Activated T-helper 2 cell treated with anti-CD3 and anti-CD28 coated beads, Interferon-gamma antibody, Interleukin-2, Interleukin-4, amounts not matched to agents 10 μg/mL and 5 μg/mL and 100 μg/mL, durations not matched to agents 14 hours and 24 hours and 36 hours (primary cell): Measurements from ENCODE around the gene BICC1. TPM values are rescaled to one million over a fixed set of nuclear protein-coding genes. Genes with fewer than 3 reads are reported as not detected.

Source experiments
- DNase-seq: peaks from one replicate; pipeline ENCODE4 v3.0.0; 2021; ENCODE audit warnings: low spot score
- H3K27ac Mint-ChIP-seq: one replicate; pipeline ENCODE4 v1.8.0; 2021; ENCODE audit warnings: mixed read lengths
- H3K27me3 Mint-ChIP-seq: one replicate; pipeline ENCODE4 v1.8.0; 2021; ENCODE audit warnings: low read depth, mixed read lengths
- H3K36me3 Mint-ChIP-seq: one replicate; pipeline ENCODE4 v1.8.0; 2021; ENCODE audit warnings: low read depth, mixed read lengths
- H3K4me1 Mint-ChIP-seq: one replicate; pipeline ENCODE4 v1.8.0; 2021; ENCODE audit warnings: low read depth, mixed read lengths
- H3K4me3 Mint-ChIP-seq: one replicate; pipeline ENCODE4 v1.8.0; 2021; ENCODE audit warnings: low read depth, mild to moderate bottlenecking, moderate library complexity, mixed read lengths
- H3K9me3 Mint-ChIP-seq: one replicate; pipeline ENCODE4 v1.8.0; 2021; ENCODE audit warnings: mixed read lengths
- intact Hi-C: fragments of 100-400 bp; cut with micrococcal nuclease; formaldehyde crosslinking; loops from one replicate; pipeline ENCODE4 v1.15.1; 2023
- total RNA-seq: library from RNA; stranded (reverse); gene quantifications from 2 replicates; pipeline ENCODE4 v1.2.3, GENCODE V29; 2022

Gene BICC1
- total RNA-seq, 1 donor from 2014 or later, result 0.11 TPM

DNA sequence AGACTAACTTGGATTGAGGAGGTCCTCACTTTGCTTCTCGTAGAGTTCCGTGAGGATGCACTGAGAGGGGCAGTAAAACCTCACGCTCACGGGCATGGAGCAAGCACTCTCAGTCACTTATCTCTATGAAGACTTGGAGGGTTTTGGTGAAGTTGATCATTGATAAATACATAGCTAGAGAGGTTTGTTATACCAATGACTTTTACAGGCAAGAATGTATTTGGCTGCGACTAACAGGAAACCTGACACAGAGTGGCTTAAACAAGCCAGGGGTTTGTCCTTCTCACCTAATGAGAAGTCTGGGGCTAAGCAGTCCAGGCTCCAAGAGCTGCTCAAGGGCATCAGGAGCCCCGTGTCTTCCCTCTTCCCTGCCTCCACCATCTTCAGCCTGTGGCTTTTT is 6.1 kb downstream of the BICC1 start:
- no peak overlapping the region for H3K4me3 Mint-ChIP-seq
- H3K27me3 Mint-ChIP-seq, result peaks cover 32% of the 10 kb centered on the region
- no peak overlapping the region for H3K27ac Mint-ChIP-seq
- peaks cover 10% of the 10 kb centered on the region for H3K4me1 Mint-ChIP-seq
- intact Hi-C loops, result loop anchor here (10.0 kb wide), 2 partner anchors 134 to 234 kb away; partner anchors contain the start of gene TFAM
- H3K9me3 Mint-ChIP-seq, result no peaks in the 10 kb centered on the region
- DNase-seq, result no peak
- H3K36me3 Mint-ChIP-seq, result no peaks in the 10 kb centered on the region

DNA sequence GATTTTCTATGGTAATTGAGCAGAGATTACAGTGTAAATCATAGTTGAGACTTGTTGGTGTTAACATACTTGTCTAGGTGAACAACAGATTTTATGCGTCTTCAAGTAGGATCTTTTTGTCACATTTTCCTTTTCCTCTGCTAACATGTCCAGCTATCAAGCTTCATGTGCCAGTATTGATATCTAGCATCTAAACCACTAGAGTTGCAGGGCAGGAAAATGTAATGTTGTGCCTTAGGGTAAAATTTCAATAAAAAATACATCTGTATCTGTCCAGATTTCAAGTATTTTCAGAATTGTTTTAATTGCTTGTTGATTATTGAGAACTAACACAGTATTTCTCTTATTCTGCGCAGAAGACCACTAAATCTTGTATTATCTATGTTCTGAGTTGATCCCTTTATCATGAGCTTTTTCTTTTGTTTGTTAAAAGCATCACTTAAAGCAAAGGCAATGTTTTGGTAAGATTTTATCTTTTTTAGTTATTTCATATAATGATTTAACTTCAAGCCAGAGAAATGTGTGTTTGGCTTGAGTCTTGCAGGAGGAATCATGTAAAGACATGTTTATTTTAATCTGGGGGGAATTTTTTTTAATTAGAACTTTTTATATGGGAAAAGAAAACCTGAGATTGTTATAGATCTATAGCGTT is 16.5 kb downstream of the BICC1 start:
- DNase-seq, result no peak
- Mint-ChIP-seq H3K27ac (no peak overlapping the region), H3K36me3 (no peaks in the 10 kb centered on the region), H3K27me3 (no peaks in the 10 kb centered on the region), H3K9me3 (no peaks in the 10 kb centered on the region), H3K4me3 (no peak overlapping the region), H3K4me1 (peaks cover 4% of the 10 kb centered on the region)
- intact Hi-C loops, result no loop called here

DNA sequence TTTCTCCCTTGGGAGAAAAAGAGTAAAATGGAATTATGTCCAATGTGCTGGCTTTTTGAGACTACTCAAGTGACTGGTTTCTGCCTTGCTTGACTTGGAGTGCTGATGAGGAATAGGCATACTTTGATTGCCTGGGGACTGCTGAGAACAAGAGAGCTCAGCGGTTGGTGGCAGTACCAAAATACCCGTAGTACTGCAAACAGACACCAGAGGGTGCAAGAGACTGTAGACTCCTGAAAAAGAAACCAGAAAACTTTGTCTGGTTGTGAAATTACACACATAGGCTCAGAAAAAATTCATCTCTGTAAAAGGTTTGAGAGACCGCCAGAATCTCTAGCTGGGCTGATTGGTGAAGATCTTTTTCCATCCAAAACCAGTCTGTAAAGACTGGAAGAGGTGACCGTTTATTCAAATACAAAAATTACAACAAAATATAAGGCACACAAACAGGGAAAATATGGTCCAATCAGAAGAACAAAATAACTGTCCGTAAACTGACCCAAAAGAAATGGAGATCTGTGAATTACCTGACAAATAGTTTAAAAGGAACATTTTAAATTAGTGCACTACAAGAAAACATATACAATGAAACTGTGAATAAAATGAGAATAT is 18.5 kb downstream of the BICC1 start:
- no peak overlapping the region for H3K27ac Mint-ChIP-seq
- peaks cover 4% of the 10 kb centered on the region for H3K4me1 Mint-ChIP-seq
- H3K27me3 Mint-ChIP-seq, result no peaks in the 10 kb centered on the region
- H3K4me3 Mint-ChIP-seq, result no peak overlapping the region
- H3K9me3 Mint-ChIP-seq, result no peaks in the 10 kb centered on the region
- peak; percentile 14 for DNase-seq
- no peaks in the 10 kb centered on the region for H3K36me3 Mint-ChIP-seq
- intact Hi-C loops, result no loop called here

DNA sequence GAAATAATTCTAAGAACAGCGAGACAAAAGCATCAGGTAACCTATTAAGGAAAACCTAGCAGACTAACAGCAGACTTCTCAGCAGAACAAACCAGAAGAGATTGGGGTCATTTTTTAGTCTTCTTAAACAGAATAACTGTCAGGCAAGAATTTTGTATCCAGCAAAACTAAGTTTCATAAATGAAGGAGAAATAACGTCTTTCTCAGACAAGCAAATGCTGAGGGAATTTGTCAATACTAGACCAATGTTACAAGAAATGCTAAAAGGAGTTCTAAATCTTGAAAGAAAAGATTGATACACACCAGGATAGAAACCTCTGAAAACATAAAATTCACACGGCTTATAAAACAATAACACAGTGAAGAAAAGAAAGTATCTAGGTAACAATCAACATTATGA is 22.6 kb downstream of the BICC1 start:
- DNase-seq, result no peak
- H3K27me3 Mint-ChIP-seq, result no peaks in the 10 kb centered on the region
- H3K9me3 Mint-ChIP-seq, result no peaks in the 10 kb centered on the region
- H3K36me3 Mint-ChIP-seq, result no peaks in the 10 kb centered on the region
- H3K4me3 Mint-ChIP-seq, result no peak overlapping the region
- no peak overlapping the region for H3K27ac Mint-ChIP-seq
- intact Hi-C loops, result no loop called here
- peaks cover 4% of the 10 kb centered on the region for H3K4me1 Mint-ChIP-seq

DNA sequence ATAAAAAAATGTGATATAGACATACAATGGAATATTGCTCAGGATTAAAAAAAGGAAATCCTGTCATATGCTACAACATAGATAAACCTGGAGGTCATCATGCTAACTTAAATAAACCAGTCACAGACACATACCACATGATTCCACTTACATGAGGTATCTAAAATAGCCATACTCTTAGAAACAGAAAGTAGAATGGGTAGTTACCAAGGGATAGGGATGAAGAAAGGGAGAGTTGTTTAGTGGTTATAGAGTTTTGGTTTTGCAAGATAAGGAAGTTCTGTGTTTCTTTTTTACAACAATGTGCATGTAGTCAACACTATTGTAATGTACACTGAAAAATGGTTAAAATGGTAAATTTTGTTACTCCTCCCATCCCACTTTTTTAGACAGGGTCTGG is 30.5 kb downstream of the BICC1 start:
- H3K9me3 Mint-ChIP-seq, result no peaks in the 10 kb centered on the region
- DNase-seq, result no peak
- H3K4me3 Mint-ChIP-seq, result no peak overlapping the region
- intact Hi-C loops, result no loop called here
- H3K27ac Mint-ChIP-seq, result no peak overlapping the region
- no peaks in the 10 kb centered on the region for H3K36me3 Mint-ChIP-seq
- no peaks in the 10 kb centered on the region for H3K4me1 Mint-ChIP-seq
- H3K27me3 Mint-ChIP-seq, result no peaks in the 10 kb centered on the region

DNA sequence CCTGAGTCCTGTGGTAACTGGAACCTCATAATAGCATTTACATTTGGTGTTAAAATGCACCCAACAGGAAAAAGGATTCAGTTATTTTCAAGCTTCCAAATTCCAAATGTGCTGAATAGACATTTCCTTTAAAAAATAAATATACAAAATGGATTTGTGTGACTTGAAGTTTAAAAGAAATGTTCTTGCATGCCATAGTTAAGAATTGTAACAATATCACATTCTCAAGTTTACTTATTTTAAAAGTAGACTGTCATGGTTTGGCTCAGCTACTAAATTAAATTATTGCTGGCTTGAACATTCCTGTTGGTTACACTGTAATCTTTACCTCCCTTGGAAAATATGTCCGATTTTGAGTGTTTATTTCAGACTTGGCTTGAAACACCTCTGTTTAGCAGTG is 31.5 kb downstream of the BICC1 start:
- intact Hi-C loops, result no loop called here
- no peaks in the 10 kb centered on the region for H3K36me3 Mint-ChIP-seq
- no peaks in the 10 kb centered on the region for H3K27me3 Mint-ChIP-seq
- no peak overlapping the region for H3K4me3 Mint-ChIP-seq
- no peak overlapping the region for H3K27ac Mint-ChIP-seq
- DNase-seq, result no peak
- H3K9me3 Mint-ChIP-seq, result no peaks in the 10 kb centered on the region
- H3K4me1 Mint-ChIP-seq, result no peaks in the 10 kb centered on the region

DNA sequence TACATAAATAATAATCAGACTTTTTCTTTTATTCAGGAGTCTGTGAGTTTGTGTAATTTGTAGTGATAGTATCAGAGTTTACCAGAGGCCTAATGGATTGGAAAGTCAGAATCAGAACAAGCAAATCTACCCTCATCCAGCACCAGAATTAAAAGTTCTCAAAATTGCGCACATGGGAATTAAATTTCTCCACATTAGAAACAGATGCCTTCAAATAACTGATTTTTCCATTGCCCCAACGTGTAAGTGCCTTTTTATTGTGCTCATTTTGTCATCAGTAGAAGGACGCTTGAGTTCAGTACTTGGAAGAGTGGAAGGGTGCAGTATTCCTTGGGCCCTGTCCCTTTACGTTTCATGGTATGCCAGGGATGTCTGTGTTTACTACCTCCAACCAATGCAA is 32.8 kb downstream of the BICC1 start:
- intact Hi-C loops, result no loop called here
- no peak overlapping the region for H3K4me3 Mint-ChIP-seq
- DNase-seq, result no peak
- H3K4me1 Mint-ChIP-seq, result no peaks in the 10 kb centered on the region
- no peak overlapping the region for H3K27ac Mint-ChIP-seq
- no peaks in the 10 kb centered on the region for H3K9me3 Mint-ChIP-seq
- H3K27me3 Mint-ChIP-seq, result no peaks in the 10 kb centered on the region
- no peaks in the 10 kb centered on the region for H3K36me3 Mint-ChIP-seq

DNA sequence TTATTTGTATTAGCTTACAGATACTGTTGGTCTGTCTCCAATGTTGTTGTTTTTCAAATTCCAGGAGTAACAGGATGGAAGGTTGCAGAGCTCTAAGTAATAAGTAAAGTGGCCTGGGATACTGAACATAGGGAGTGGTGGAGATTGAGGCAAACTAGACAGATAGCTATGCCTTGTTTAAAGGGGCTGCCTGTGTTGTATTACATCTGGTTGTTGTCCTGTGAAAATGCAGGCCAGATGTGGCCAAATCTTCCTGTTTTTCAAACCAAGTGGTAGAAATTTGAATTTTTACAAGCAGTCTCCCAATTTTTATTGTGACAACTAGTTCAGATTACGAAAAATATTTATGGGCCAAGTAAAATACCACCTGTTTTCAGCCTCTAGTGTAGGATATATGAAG is 33.5 kb downstream of the BICC1 start:
- Mint-ChIP-seq H3K27ac (no peak overlapping the region), H3K4me1 (no peaks in the 10 kb centered on the region), H3K27me3 (no peaks in the 10 kb centered on the region), H3K4me3 (no peak overlapping the region), H3K36me3 (no peaks in the 10 kb centered on the region), H3K9me3 (no peaks in the 10 kb centered on the region)
- no peak for DNase-seq
- intact Hi-C loops, result no loop called here

DNA sequence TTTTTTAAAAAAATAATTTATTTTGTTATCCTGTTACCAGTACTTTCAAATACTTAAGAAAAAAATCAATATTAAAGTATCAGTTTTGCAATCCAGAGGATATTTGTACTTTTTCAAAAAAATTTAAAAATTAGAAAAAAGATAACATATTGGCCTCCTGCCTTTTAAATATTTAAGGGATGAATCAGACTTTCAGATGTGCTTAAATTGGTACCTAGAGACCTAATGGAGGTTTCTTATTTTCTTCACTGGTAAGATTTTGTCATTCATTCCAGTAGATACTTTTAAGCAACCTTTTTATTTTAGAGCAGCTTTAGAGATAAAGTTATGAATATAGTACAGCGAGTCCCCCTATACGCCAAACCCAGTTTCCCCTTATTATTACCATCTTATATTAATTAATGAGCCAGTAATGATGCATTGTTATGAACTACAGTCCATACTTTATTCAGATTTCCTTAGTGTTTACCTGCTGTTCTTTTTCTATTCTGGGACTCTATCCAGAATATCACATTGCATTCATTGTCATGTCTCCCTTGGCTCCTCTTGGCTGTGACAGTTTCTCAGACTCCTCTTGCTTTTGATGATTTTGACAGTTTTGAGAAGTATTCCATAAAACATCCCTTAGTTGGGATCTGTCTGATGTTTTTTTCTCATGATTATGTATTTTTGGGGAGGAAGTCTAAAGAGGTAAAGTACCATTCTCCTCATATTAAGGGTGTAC is 34.2 kb downstream of the BICC1 start:
- no peak overlapping the region for H3K27ac Mint-ChIP-seq
- H3K27me3 Mint-ChIP-seq, result no peaks in the 10 kb centered on the region
- H3K36me3 Mint-ChIP-seq, result no peaks in the 10 kb centered on the region
- H3K4me3 Mint-ChIP-seq, result no peak overlapping the region
- H3K4me1 Mint-ChIP-seq, result no peaks in the 10 kb centered on the region
- no peaks in the 10 kb centered on the region for H3K9me3 Mint-ChIP-seq
- no peak for DNase-seq
- intact Hi-C loops, result no loop called here

DNA sequence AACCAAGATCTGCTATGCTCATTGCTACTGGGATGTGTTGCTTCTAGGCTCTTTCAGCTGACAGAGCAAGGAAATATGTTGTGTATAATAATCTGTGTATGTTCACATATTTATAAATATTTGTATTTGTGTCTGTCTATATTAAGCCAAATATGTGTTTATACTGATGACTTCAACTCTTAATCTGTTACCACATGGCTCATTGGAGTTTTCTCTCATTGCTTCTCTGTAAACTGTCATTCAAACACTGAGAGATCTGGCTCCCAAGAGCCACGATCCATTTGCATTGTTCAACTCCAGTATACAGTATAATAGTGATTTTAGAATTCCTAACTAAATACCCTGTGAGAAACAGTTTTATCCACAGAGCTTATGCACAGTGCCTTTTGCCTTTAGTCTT is 35.3 kb downstream of the BICC1 start:
- no peak for DNase-seq
- intact Hi-C loops, result no loop called here
- Mint-ChIP-seq H3K27ac (no peak overlapping the region), H3K9me3 (no peaks in the 10 kb centered on the region), H3K27me3 (no peaks in the 10 kb centered on the region), H3K36me3 (no peaks in the 10 kb centered on the region), H3K4me3 (no peak overlapping the region), H3K4me1 (no peaks in the 10 kb centered on the region)

DNA sequence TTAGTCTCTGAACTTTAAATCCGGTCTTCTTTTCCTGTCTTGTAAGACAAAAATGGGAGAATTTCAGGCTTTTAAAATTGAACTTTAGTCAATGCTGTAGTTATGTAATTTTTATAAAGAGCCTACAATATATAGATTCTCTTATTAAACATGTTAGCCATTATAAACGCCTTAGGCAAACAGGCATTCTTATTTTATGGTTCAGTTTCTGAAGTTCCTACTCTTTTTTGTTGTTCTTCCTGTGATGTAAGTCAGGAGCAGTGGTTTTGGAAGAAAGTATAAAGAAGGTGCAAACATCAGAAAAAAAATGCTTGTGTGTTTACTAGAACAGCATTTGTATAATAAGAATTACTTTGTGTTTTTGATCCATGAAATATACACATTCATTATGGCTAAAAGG is 41.6 kb downstream of the BICC1 start:
- intact Hi-C loops, result no loop called here

DNA sequence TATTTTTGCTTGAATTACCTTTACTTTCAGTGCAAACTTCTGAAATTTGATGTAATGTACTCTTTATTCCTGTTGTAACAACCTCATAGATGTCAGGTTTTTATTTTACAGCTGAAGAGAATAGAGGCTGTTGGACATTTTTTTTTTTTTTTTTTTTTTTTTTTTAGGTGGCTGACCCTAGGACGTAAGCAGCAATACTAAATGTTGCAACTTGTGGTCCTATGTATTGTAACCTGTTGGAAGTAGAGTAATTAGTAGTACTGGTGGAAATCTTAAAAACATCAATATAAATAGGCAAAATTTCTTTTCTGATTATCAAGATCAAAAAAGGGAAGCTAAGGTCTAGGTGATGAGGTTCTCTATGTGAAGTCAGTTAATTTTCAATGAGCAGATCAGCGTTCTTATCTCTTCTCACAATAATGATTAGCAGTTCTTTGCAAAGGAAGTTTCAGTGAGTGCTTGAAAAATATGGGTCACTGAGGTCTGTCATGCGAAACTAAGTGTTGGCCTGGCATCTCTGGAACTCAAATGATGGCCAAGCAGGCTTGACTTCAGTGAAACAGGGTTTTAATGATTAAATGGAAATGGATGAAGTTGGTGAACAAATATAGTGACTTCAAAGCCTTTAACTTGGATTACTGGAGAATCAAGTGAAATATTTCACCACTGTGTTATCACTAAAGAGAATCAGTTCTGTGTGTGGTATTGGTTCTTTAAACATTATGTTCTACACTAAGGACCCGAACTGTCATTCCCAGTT is 42.7 kb downstream of the BICC1 start:
- H3K36me3 Mint-ChIP-seq, result no peaks in the 10 kb centered on the region
- no peak for DNase-seq
- H3K27ac Mint-ChIP-seq, result no peak overlapping the region
- no peaks in the 10 kb centered on the region for H3K9me3 Mint-ChIP-seq
- no peaks in the 10 kb centered on the region for H3K4me1 Mint-ChIP-seq
- H3K27me3 Mint-ChIP-seq, result no peaks in the 10 kb centered on the region
- no peak overlapping the region for H3K4me3 Mint-ChIP-seq
- intact Hi-C loops, result no loop called here

More for the DNA sequence above, 41.6 kb downstream of the BICC1 start:
- no peaks in the 10 kb centered on the region for H3K36me3 Mint-ChIP-seq
- no peaks in the 10 kb centered on the region for H3K9me3 Mint-ChIP-seq
- no peak overlapping the region for H3K27ac Mint-ChIP-seq
- DNase-seq, result no peak
- no peaks in the 10 kb centered on the region for H3K4me1 Mint-ChIP-seq
- no peak overlapping the region for H3K4me3 Mint-ChIP-seq
- no peaks in the 10 kb centered on the region for H3K27me3 Mint-ChIP-seq

DNA sequence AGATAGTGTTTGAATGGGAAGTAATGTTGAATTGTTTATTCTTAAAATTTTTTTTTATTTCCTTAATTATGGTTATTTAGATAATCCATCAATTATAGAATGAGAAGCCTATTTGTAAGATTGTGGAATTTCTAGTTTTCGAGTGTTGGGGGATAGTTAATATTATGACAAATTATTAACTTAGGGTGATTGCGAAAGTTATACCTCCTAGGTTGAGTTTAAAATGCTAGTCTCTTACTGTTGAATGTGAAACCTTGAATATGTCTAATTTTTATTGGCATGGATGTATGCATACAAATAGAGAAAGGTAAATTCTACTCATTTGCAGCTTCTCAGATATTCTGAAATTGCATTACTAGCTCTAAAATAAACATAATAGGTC is 43.2 kb downstream of the BICC1 start:
- H3K27ac Mint-ChIP-seq, result no peak overlapping the region
- H3K36me3 Mint-ChIP-seq, result no peaks in the 10 kb centered on the region
- no peaks in the 10 kb centered on the region for H3K9me3 Mint-ChIP-seq
- no peaks in the 10 kb centered on the region for H3K27me3 Mint-ChIP-seq
- no peak for DNase-seq
- H3K4me1 Mint-ChIP-seq, result no peaks in the 10 kb centered on the region
- H3K4me3 Mint-ChIP-seq, result no peak overlapping the region
- intact Hi-C loops, result no loop called here
